ENCODE measurements around the gene JARID2. TPM values are rescaled to one million over a fixed set of nuclear protein-coding genes. Genes with fewer than 3 reads are reported as not detected.

Gene JARID2
- total RNA-seq, 1 donor from 2014 or later = 38.9 TPM

DNA sequence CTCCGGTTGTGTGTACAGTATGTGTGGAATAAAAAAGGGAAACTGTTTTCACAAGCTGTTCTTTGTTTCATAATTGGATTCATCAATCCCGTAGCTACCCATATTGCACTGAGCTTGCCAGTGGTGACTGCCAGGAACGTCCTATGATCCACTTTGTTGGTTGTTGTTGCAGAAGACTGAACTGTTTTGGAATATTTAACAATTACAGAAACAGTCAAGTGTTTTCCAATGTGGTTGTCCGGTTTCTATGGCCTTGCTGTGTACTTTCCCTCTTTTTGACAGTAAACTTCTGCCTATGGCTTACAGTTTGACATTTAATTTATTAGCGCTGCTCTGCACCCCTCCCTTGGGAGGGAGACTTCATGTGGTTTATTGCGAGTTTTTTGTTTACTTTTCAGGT, 275.7 kb downstream of the JARID2 start:
- H3K4me2 ChIP-seq = no peak overlapping the region
- peaks cover 7% of the 10 kb centered on the region for H4K20me1 ChIP-seq (ENCODE audit: low read depth)
- Mint-ChIP-seq H3K27ac (no peak overlapping the region), H3K4me1 (peaks cover 3% of the 10 kb centered on the region), H3K9me3 (peaks cover 29% of the 10 kb centered on the region), H3K36me3 (peaks cover 78% of the 10 kb centered on the region), H3K4me3 (no peak overlapping the region), H3K27me3 (ENCODE audit: insufficient read depth, low read depth) (peaks cover 10% of the 10 kb centered on the region)
- H3K27me3 ChIP-seq = no peaks in the 10 kb centered on the region
- no peak for DNase-seq (ENCODE audit: low spot score)
- TF ChIP-seq, protein P1, sequence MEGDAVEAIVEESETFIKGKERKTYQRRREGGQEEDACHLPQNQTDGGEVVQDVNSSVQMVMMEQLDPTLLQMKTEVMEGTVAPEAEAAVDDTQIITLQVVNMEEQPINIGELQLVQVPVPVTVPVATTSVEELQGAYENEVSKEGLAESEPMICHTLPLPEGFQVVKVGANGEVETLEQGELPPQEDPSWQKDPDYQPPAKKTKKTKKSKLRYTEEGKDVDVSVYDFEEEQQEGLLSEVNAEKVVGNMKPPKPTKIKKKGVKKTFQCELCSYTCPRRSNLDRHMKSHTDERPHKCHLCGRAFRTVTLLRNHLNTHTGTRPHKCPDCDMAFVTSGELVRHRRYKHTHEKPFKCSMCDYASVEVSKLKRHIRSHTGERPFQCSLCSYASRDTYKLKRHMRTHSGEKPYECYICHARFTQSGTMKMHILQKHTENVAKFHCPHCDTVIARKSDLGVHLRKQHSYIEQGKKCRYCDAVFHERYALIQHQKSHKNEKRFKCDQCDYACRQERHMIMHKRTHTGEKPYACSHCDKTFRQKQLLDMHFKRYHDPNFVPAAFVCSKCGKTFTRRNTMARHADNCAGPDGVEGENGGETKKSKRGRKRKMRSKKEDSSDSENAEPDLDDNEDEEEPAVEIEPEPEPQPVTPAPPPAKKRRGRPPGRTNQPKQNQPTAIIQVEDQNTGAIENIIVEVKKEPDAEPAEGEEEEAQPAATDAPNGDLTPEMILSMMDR (IDR thresholded peaks at IDR 0.05) = no peak
- no peak for TF ChIP-seq EZH2phosphoT487 (IDR thresholded peaks at IDR 0.05)
- no peaks in the 10 kb centered on the region for H3K79me2 ChIP-seq (ENCODE audit: low read depth)
- no peak overlapping the region for H2AFZ ChIP-seq (replicated peaks)
- H3K9me3 ChIP-seq (ENCODE audit: low read depth) = no peaks in the 10 kb centered on the region
- no peaks in the 10 kb centered on the region for H3K4me1 ChIP-seq
- H3F3A ChIP-seq (ENCODE audit: low read depth) = no peaks in the 10 kb centered on the region
- H3K27ac ChIP-seq = no peak overlapping the region
- peaks cover 3% of the 10 kb centered on the region for H3K36me3 ChIP-seq
- H3K4me3 ChIP-seq = no peak overlapping the region
- no peak overlapping the region for H3K9ac ChIP-seq

DNA sequence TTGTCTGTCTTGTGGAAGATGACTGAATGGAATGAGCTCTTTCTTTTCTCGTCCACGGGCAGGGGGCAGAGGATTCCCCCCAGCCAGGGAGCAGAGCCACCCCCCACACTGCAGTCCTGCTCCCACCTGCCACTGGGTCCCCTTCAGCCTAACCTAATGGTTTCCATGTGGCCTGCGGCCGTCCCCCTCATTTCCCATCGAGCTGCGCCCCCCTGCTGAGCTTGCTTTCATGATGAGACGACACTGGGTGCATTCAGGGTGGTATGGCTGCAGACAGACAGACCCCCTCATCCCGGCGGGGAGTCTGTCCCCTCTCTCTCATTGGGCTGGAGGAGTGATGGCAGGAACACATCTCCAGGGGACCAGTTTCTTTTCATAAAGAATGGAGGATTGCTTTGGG, 276.2 kb downstream of the JARID2 start:
- H3K79me2 ChIP-seq (ENCODE audit: low read depth) = no peaks in the 10 kb centered on the region
- H3K9me3 ChIP-seq (ENCODE audit: low read depth) = no peaks in the 10 kb centered on the region
- H3K4me1 ChIP-seq = no peaks in the 10 kb centered on the region
- Mint-ChIP-seq H3K27ac (no peak overlapping the region), H3K36me3 (peaks cover 82% of the 10 kb centered on the region), H3K4me3 (no peak overlapping the region), H3K4me1 (peaks cover 3% of the 10 kb centered on the region), H3K27me3 (ENCODE audit: insufficient read depth, low read depth) (peaks cover 10% of the 10 kb centered on the region), H3K9me3 (peaks cover 31% of the 10 kb centered on the region)
- no peak for DNase-seq (ENCODE audit: low spot score)
- no peaks in the 10 kb centered on the region for H3F3A ChIP-seq (ENCODE audit: low read depth)
- H3K9ac ChIP-seq = no peak overlapping the region
- no peak overlapping the region for H3K4me3 ChIP-seq
- H3K27me3 ChIP-seq = no peaks in the 10 kb centered on the region
- H3K36me3 ChIP-seq = peaks cover 3% of the 10 kb centered on the region
- H2AFZ ChIP-seq (replicated peaks) = no peak overlapping the region
- TF ChIP-seq EZH2phosphoT487 (IDR thresholded peaks at IDR 0.05) (no peak), EZH2 (IDR thresholded peaks at IDR 0.05) (no peak)
- TF ChIP-seq, protein P1 (IDR thresholded peaks at IDR 0.05) = no peak
- peaks cover 5% of the 10 kb centered on the region for H4K20me1 ChIP-seq (ENCODE audit: low read depth)
- H3K27ac ChIP-seq = no peak overlapping the region
- no peak overlapping the region for H3K4me2 ChIP-seq

DNA sequence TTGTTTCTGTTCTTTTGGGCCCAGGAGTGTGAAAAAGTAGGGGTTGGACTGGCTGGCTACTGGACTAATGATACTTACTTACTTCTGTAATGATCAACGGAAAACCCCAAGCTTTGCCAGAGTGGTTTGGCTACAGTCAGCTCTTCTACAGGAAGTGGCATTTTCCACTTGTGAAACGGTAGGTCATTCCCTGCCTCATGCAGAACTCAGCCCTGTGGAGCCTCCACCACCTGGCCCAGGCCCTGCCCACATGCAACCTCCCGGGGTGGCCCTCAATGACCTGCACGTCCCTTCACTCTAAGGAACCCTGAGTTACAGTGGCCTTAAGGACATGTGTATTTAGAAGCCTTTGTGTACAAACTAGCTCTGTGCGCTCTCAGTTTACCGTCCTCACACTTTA, 276.6 kb downstream of the JARID2 start:
- no peak overlapping the region for H3K27ac ChIP-seq
- H3K27me3 ChIP-seq = no peaks in the 10 kb centered on the region
- peaks cover 10% of the 10 kb centered on the region for H3K27me3 Mint-ChIP-seq (ENCODE audit: insufficient read depth, low read depth)
- no peaks in the 10 kb centered on the region for H3K79me2 ChIP-seq (ENCODE audit: low read depth)
- peaks cover 85% of the 10 kb centered on the region for H3K36me3 Mint-ChIP-seq
- no peaks in the 10 kb centered on the region for H3K9me3 ChIP-seq (ENCODE audit: low read depth)
- peaks cover 3% of the 10 kb centered on the region for H3K4me1 Mint-ChIP-seq
- peaks cover 33% of the 10 kb centered on the region for H3K9me3 Mint-ChIP-seq
- H3K27ac Mint-ChIP-seq = no peak overlapping the region
- no peak overlapping the region for H3K4me3 ChIP-seq
- H3K4me2 ChIP-seq = no peak overlapping the region
- no peak overlapping the region for H3K9ac ChIP-seq
- peaks cover 5% of the 10 kb centered on the region for H4K20me1 ChIP-seq (ENCODE audit: low read depth)
- H2AFZ ChIP-seq (replicated peaks) = no peak overlapping the region
- H3K4me3 Mint-ChIP-seq = no peak overlapping the region
- no peaks in the 10 kb centered on the region for H3K4me1 ChIP-seq
- no peak for TF ChIP-seq EZH2 (IDR thresholded peaks at IDR 0.05)
- TF ChIP-seq, protein P1 (IDR thresholded peaks at IDR 0.05) = no peak
- no peak for TF ChIP-seq EZH2phosphoT487 (IDR thresholded peaks at IDR 0.05)
- no peaks in the 10 kb centered on the region for H3F3A ChIP-seq (ENCODE audit: low read depth)
- DNase-seq (ENCODE audit: low spot score) = no peak
- H3K36me3 ChIP-seq = peaks cover 3% of the 10 kb centered on the region
